GM06990 (cell line): ENCODE measurements around the gene AFF4.

ENCODE experiments used
- DNase-seq: peaks from one replicate; pipeline ENCODE4 v3.0.0-alpha.2; 2011; ENCODE audit not compliant: insufficient read length; ENCODE audit errors: extremely low read depth
- H3K27me3 ChIP-seq: replicated peaks from 2 replicates; pipeline ENCODE4 v1.6.0; 2011; ENCODE audit warnings: low read length; ENCODE audit not compliant: control insufficient read depth, insufficient read depth
- H3K36me3 ChIP-seq: 2 replicates; pipeline ENCODE4 v1.5.1; 2011; ENCODE audit warnings: low read length; ENCODE audit not compliant: control insufficient read depth, insufficient read depth
- H3K4me3 ChIP-seq: replicated peaks from 2 replicates; pipeline ENCODE4 v1.5.1; 2011; ENCODE audit warnings: low read depth, mild to moderate bottlenecking, control low read depth, low read length
- CTCF ChIP-seq: IDR thresholded peaks from 2 replicates; pipeline ENCODE4 v1.5.1; 2011; ENCODE audit warnings: low read length, control low read depth, mild to moderate bottlenecking, inconsistent platforms; ENCODE audit not compliant: insufficient read depth, poor library complexity, severe bottlenecking

The AFF4 gene

GRCh38 chr5:132890817-132891216, 72.6 kb downstream of the AFF4 start:
- peaks cover 10% of the 10 kb centered on the region for H3K36me3 ChIP-seq
- no peak overlapping the region for H3K4me3 ChIP-seq
- DNase-seq: no peak
- no peaks in the 10 kb centered on the region for H3K27me3 ChIP-seq
- no peak for TF ChIP-seq CTCF

- TF ChIP-seq CTCF: no peak
- DNase-seq: no peak
- Histone ChIP-seq H3K27me3 (no peaks in the 10 kb centered on the region), H3K36me3 (peaks cover 10% of the 10 kb centered on the region), H3K4me3 (no peak overlapping the region)
These were observed 73.9 kb downstream of the AFF4 start for GRCh38 chr5:132889501-132889900.

GRCh38 chr5:132887283-132887682, 76.2 kb downstream of the AFF4 start:
- H3K36me3 ChIP-seq: peaks cover 10% of the 10 kb centered on the region
- no peak overlapping the region for H3K4me3 ChIP-seq
- no peak for DNase-seq
- no peaks in the 10 kb centered on the region for H3K27me3 ChIP-seq
- TF ChIP-seq CTCF: no peak

GRCh38 chr5:132886064-132886823, 77.2 kb downstream of the AFF4 start:
- Histone ChIP-seq H3K27me3 (no peaks in the 10 kb centered on the region), H3K4me3 (no peak overlapping the region), H3K36me3 (peaks cover 10% of the 10 kb centered on the region)
- no peak for DNase-seq
- no peak for TF ChIP-seq CTCF

- TF ChIP-seq CTCF: no peak
- Histone ChIP-seq H3K27me3 (no peaks in the 10 kb centered on the region), H3K36me3 (peaks cover 11% of the 10 kb centered on the region), H3K4me3 (no peak overlapping the region)
- DNase-seq: no peak
These were observed 78.9 kb downstream of the AFF4 start for GRCh38 chr5:132884548-132884947.
